GM21529 (cell line): ENCODE data around the gene SLC6A18.

Experiments used
- ATAC-seq: cut with Tn5 transposase; IDR thresholded peaks from one replicate; pipeline ENCODE4 v1.9.1; 2021; ENCODE audit not compliant: unreplicated experiment

The SLC6A18 gene

DNA sequence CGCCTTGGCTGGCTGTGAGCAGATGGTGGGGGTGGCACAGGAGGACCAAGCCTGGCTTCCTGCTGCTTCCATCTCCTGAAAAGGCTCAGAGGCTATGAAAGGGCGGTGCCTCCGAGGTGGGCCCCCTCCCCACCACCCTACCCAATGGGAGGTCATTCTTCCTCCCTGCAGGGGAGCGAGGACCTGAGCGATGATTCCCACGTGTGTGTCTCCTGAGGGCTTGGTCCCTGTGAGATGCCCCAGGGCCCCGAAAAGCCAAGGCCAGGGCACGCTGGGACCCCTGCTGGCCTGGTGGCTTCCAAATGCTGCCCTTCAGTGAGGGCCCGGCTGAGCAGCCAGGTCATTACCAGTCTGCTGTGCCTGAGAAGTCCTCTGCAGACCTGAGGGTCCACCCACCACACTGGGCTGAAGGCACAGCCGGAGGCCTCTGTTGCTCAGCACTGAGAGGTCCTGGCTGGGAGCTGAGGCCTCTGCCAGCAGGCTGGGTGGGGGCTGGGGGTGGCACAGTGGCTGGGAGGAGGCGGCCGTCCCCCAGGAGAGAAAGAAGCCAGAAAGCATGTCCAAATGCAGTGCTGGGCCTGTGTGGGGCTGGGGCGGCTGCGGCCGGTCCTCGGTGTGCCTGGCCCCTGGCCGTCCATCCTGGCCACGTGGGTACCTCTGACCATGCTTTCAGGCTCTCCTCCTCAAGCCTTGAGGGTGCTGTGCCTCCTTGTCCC is 37.8 kb upstream of the SLC6A18 start:
- no peak for ATAC-seq

DNA sequence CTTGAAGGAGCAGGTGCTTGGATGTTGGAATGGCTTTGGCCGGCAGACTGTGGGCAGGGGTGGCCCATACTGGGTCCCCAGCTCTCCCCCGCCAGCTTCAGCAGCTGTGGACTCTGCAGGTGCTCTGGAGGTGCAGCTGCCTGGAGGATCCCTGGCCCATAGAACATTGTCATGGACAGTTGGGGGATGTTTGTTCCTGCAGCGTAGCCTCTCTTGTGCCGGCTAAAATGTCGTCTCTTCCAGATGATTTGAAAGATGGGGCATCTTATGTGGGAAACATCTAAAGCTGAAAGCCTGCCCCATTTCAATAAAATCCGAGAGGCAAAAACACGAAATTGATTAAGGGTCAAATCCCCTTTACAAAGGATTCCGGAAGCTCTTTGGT is 37.2 kb upstream of the SLC6A18 start:
- no peak for ATAC-seq

DNA sequence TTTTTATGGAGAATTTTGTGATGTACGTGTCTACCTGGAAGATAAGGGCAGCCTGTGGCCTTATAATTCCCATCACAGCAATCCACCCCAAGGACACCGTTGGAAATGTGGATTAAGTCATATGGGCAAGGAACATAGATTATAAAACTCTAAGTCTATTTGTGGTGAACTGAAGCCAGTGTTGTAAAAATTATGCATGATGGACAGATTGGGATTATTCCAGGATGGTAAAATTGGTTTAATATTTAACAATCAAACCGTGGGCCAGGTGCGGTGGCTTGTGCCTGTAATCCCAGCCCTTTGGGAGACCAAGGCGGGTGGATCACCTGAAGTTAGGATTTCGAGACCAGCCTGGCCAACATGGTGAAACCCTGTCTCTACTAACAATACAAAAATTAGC is 36.7 kb upstream of the SLC6A18 start:
- no peak for ATAC-seq

DNA sequence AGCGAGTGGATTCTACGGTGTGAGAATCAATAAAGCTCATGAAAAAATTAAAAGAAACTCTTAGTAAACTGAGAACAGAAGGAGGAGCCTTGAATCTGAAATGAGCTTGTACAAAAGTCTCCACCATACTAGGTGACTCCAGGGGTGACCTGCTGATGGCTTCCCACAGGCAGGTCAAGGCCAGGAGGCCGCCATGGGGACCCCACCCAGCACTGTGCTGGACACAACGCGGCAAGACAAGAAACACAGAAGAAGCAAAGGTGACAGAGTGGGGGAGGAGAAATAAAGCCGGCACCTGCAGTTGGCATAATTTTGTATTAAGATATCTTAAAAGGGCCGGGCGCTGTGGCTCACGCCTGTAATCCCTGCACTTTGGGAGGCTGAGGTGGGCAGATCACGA is 35.9 kb upstream of the SLC6A18 start:
- ATAC-seq: no peak

DNA sequence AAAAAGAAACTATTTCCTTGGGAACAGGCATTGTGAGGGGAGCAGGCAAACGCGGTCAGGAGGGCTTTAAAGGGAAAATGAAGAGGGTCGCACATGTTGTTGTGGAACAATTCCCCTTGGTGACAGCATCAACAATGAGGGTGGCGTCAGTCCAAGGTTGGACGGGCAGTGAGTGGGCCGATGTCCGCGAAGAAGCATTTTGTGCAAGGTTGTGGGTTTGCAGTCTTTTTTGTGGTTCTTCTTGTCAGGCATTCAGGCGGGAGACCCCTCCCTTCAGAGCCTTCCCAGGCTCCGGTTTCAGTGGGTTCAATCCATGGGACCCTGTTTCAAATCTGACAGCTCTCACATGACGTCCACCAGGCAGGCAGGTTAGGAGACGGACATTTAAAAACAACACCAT is 34.9 kb upstream of the SLC6A18 start:
- ATAC-seq: no peak

DNA sequence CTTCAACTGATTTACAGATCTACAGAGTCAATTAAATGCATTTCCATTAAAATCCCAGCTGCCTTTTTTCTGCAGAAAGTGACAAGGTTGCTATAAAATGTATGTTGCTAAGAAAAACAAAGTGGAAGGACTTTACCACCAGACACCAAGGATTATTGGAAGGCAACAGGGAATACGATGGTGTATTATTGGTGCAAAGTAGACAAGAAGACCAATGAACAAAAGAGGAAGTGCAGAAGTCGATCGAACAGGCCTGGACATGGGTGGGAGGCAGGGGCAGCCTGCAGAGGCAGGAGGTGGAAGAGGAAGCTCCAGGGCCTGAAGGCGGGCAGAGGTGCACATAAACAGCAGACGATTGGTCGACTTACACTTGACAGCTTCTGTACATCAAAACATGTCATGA is 34.3 kb upstream of the SLC6A18 start:
- ATAC-seq: no peak

DNA sequence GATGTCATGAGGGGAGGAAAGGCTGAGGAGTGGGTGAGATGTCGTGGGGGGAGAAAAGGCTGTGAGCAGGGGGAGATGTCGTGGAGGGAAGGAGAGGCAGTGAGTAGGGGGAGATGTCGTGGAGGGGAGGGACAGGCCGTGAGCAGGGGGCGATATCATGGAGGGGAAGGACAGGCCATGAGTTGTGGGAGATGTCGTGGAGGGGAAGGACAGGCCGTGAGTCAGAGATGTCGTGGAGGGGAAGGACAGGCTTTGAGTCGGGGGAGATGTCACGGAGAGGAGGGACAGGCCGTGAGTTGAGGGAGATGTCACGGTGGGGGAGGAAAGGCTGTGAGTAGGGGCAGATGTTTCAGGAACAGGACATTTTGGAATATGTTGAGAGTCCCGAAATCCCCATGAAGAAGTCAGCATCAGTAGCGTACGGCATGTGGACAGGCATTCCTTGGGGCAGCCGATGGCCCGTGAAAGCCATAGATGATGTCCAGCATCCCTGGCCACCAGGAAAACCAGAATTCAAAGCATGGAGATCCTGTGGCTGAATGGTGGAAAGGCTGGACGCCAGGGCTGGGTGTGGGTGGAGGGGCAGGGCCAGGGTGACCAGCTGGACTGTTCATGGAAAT is 32.1 kb upstream of the SLC6A18 start:
- no peak for ATAC-seq

DNA sequence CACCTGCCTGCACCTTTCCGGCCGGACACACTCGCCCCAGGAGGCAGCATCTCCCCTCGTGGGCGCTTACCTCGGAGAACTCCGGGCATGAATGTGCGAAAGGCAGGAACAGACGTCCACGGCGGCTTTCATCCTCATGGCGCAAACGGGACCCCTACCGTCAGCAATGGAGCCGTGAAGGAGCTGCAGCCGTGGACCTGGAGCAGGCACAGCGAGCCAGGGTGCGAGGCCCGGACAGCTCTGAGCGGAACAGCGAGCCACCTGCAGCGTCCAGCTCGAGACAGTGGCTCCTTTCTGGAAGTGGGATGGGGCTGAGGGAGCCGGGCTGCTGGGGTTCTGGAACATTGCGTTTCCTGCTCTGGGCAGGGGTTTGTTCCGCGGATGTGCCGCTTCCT is 31.6 kb upstream of the SLC6A18 start:
- no peak for ATAC-seq

DNA sequence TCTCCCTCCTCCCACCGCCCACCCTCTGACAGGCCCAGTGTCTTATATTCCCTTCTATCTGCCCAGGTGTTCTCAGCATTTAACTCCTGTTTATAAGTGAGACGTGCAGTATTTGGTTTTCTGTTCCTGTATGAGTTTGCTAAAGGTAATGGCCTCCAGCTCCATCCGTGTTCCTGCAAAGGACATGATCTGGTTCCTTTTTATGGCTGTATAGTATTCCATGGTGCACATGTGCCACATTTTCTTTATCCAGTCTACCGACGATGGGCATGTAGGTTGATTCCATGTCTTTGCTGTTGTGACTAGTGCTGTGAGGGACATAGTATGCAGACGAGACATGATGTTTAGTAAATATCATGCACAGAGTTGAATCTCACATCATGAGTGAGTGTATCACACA is 30.8 kb upstream of the SLC6A18 start:
- no peak for ATAC-seq

DNA sequence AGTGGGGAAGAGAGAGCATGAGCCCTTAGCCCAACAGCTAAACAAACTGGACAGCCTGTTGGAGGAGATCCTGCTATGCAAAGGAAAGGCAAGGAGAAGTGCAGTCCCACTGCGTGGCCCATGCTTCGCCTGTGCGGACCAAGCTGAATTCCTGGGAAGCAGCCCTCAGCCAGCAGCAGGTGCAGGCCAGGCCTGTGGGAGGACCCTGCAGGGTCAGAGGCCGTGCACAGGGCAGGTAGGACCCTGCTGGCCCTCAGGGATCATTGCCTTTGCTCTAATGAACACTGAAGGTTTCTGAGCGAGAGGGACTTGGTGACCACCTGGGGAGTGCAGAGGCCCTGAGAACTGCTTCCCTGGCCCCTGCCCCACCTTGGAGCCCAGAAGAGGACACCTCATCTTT is 29.7 kb upstream of the SLC6A18 start:
- no peak for ATAC-seq

DNA sequence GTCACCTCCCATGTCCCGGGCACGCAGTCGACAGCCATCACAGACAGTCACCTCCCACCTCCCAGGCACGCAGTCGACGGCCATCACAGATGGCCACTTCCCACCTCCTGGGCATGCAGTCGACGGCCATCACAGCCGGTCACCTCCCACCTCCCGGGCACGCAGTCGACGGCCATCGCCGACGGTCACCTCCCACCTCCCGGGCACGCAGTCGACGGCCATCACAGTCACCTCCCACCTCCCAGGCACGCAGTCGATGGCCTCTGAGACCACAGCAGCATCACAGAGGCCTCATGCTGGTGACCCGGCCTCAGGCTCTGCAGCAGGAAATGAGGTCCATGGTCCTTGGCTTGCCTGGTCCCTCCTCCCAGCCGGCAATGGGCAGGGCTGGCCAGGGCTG is 29.3 kb upstream of the SLC6A18 start:
- ATAC-seq: no peak

DNA sequence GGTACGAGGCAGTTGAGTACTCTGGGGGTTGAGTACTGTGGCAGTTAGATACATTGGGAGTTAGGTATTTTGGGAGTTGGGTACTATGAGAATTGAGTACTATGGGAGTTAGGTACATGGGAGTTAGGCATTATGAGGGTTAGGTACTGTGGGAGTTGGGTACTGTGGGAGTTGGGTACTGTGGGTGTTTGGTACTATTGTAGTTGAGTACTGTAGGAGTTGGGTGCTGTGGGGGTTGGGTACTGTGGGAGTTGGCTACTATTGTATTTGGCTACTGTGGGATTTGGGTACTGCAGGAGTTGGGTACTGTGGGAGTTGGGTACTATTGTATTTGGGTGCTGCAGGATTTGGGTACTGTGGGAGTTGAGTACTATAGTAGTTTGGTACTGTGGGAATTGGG is 28.6 kb upstream of the SLC6A18 start:
- no peak for ATAC-seq

DNA sequence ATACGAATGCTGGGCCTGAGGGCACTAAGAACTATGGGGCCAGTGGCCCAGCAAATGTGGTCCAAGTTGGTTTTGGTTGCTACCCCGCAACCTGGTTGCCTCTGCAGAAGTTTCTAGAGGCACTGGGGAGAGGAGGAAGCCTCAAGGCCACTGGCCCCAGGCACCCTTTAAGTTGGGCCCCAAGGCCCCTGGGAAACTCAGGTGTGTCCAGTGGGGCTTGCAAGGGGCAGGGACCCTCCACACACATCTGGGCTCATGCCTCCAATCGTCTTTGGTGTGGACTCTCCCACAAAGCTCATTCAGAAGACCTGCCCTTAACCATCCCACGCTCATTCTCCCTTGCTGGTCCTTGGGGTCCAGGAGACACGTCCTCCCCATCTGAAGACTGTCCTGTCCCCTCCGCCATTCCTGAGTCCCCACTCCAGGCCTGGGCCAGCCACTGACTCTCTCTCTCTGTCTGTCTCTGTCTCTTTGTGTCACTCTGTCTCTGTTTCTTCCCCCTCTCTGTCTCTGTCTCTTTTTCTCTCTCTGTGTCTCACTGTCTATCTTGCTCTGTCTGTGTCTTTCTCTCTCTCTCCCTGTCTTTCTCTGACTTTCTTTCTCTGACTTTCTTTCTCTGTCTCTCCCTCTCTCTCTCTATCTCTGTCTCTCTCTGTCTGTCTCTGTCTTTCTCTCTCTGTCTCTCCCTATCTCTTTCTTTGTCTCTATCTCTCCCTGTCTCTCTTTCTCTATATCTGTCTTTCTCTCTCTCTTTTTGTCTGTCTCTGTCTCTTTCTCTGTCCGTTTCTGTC is 27.1 kb upstream of the SLC6A18 start:
- no peak for ATAC-seq

DNA sequence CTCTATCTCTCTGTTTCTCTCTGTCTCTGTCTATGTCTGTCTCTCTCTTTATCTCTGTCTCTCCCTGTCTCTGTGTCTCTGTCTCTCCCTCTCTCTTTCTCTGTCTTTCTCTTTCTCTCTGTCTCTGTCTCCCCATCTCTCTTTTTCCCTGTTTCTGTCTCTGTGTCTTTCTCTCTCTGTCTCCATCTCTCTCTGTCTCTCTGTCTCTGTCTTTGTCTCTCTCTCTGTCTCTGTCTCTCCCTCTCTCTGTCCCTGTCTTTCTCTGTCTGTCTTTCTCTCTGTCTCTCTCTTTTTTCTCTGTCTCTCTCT is 25.9 kb upstream of the SLC6A18 start:
- no peak for ATAC-seq

DNA sequence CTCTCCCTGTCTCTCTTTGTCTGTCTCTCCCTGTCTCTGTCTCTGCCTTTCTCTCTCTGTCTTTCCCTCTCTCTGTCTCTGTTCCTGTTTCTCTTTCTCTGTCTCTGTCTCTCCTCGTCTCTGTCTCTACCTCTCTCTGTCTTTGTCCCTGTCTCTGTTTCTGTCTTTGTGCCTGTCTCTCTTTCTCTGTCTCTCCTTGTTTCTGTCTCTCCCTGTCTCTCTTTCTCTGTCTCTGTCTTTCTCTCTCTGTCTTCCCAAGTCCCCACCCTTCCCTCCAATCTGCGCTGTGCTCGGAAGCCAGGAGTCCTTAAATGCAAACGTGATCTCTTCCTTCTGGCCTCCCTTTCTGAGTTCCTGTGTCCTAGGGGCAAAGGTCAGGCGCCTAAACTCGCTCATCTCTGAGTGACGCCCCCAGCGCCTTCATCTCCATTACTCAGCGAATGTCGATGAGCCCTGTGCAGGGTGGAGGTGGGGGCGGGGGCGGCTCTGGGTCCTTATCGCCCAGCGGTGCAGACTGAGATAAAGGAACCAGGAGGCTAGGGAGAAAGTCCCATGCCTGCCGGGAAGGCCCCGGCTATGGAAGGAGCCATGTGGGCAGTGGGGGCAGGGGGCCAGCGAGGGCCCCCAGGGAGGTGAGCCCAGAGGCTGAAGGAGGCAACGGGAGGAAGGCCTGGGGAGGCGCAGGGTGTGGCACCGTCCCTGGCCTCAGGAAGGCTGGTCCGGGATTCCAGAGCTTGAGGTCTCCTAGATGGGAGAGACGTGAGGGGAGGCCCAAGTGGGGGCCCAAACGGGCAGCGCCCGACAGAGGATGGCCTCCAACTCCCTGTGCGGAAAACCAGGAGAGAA is 25.3 kb upstream of the SLC6A18 start:
- ATAC-seq: no peak

DNA sequence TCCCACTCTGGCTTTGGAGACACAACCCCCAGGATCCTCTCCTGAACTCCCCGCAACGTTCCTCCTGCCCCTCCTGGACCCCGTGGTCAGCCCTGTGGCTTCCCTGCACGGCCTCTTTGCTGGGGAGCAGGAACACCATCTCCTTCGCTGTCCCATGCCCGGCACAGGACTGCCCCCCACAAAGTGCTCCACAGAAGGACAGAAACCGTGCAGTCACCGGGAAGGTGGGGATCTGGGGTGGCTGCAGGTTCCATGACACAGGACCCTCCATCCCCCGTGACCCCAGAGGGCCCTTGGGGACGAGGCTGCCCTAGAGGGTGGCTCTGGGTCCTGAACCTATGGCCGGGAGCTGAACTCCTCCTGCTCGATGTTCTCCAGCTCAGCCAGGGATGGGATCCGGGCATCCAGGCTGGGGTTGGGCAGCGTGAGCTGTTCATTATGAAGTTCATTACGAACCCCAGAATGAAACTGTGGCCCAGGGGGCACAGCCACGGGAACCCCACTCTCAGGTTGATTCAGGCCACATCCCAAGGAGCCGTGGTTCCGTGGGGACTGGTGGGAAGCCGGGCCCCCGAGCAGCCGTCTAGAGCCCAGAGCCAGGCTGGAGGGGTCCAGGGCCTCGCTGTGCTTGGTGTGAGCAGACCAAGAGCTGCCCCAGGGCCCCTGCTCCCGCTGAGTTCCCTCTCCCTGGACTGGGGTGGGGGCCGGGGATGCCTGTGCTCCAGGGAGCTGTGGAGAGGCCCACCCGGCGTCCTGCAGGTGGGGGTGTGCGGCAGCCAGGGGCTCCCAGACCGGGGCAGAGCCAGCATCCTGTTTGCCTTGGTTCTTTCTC is 24.5 kb upstream of the SLC6A18 start:
- ATAC-seq: no peak

DNA sequence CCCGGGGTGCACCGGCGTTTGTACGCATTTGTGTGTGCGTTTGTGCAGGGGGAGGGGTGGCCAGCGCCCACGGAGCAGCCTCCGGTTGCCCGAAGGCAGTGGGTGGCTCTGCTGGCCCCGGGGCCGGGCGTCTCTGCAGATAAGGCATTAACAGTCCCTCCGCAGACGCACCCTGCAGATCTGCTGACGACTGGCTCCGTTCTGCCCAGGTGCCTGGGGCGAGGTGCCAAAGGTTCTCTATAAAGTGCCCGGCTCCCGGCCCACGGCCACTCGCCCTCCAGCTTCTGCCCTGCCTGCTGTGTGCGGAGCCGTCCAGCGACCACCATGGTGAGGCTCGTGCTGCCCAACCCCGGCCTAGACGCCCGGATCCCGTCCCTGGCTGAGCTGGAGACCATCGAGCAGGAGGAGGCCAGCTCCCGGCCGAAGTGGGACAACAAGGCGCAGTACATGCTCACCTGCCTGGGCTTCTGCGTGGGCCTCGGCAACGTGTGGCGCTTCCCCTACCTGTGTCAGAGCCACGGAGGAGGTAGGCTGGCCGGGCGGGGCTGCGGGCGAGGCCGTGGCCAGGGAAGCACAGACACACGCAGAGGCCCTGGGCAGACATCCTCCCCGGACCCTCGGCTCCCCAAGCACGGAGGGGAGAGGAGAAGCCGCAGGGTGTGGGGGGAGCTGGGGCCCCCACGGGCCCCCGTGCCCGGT is 23.7 kb upstream of the SLC6A18 start, which contains the start of gene SLC6A19:
SLC6A19 (plus strand) TSS at position 269 of the 699 bp plus-strand sequence; CDS start at position 325, 56 bp downstream.
- no peak for ATAC-seq

DNA sequence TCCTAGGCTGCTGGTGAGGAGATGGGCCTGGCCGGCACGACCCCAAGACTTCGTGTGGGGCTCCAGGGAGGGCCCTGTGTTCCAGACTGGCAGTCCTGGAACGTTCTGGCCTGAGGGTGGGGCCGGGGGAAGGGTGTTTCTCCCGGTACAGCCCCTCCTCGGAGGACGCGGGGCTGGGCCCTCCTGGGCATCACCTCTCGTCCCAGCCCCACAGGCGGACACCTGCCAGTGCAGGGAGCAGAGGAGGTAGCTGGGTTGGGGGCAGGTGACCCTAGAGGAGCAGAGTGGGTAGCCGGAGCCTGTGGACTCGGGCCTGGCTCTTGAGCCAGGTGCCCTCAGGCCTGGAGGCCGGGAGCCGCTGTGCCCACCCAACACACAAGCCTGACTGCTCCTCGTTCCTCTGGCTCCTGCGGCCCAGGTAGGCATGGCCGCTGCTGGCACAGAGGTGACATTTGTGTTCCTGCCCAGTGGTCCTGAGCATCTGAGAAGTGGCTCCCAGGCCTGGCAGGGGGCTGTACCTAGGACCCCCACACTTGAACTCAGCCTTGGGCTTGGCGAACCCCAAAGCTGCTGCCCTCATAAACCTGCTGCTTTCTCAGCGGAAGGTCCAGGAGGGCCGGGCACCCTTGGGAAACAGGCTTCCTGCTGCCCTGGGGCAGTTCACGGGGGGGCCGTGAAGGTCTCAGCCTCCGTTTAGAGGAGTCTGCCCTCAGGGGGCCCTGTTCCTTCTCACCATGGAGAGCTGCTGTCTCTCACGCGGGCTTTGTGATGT is 23.0 kb upstream of the SLC6A18 start:
- no peak for ATAC-seq

DNA sequence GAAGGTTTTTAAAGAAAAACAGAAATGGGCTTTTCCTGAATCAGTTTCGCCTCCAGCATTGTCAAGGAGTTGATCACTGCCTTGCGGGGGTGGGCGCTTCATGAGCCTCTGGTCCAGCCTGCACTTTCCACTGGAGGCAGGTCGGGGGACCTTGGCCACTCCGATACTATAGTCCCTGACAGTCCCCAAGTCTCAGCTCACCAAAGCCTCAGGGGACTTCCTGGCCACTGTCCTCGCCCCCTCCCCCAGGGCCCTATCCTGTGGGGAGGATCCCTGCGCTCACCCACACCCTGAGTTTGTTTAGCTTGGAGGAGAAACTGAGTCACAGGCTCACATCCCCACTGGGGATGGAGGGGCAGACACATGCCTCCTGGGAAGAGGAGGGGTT is 22.4 kb upstream of the SLC6A18 start:
- no peak for ATAC-seq
